Fibroblast of skin of scalp (primary cell): ENCODE data around the gene EMP1.
A peak's percentile ranks its signal among the peaks of the same experiment; 100 is the strongest.

Experiments used
- DNase-seq: peaks from one replicate; pipeline ENCODE4 v3.0.0-alpha.2; 2013

Gene EMP1

GRCh38 chr12:13198241-13198640 is 1.7 kb downstream of the EMP1 start:
- no peak for DNase-seq

GRCh38 chr12:13198876-13199275 is 2.4 kb downstream of the EMP1 start:
- DNase-seq: peak; percentile 69

- DNase-seq: no peak
These were observed 3.1 kb downstream of the EMP1 start for GRCh38 chr12:13199592-13199991.

GRCh38 chr12:13200841-13201240 is 4.3 kb downstream of the EMP1 start:
- no peak for DNase-seq

- peak; percentile 50 for DNase-seq
These were observed 6.8 kb downstream of the EMP1 start for GRCh38 chr12:13203034-13203922.

- DNase-seq: no peak
These were observed 7.9 kb downstream of the EMP1 start for GRCh38 chr12:13204428-13204827.

- peak; percentile 98 for DNase-seq
These were observed 9.5 kb downstream of the EMP1 start for GRCh38 chr12:13205809-13206559.

GRCh38 chr12:13206560-13206897 is 10.0 kb downstream of the EMP1 start:
- DNase-seq: no peak

- DNase-seq: peak; percentile 52
These were observed 12.3 kb downstream of the EMP1 start for GRCh38 chr12:13208533-13209435.

- DNase-seq: no peak
These were observed 13.1 kb downstream of the EMP1 start for GRCh38 chr12:13209436-13210235.

- no peak for DNase-seq
These were observed 14.0 kb downstream of the EMP1 start for GRCh38 chr12:13210236-13211190.

- DNase-seq: no peak
These were observed 14.8 kb downstream of the EMP1 start for GRCh38 chr12:13211191-13211858.

- peak; percentile 78 for DNase-seq
These were observed 15.5 kb downstream of the EMP1 start for GRCh38 chr12:13211859-13212664.

- DNase-seq: no peak
These were observed 18.5 kb downstream of the EMP1 start for GRCh38 chr12:13215056-13215455.

- no peak for DNase-seq
These were observed 22.1 kb downstream of the EMP1 start for GRCh38 chr12:13218641-13219040.

GRCh38 chr12:13219320-13219719 is 22.8 kb downstream of the EMP1 start:
- no peak for DNase-seq

- peak; percentile 56 for DNase-seq
These were observed 24.3 kb downstream of the EMP1 start for GRCh38 chr12:13220838-13221237.

- DNase-seq: no peak
These were observed 25.6 kb downstream of the EMP1 start for GRCh38 chr12:13222076-13222475.

- peak; percentile 86 for DNase-seq
These were observed 26.8 kb downstream of the EMP1 start for GRCh38 chr12:13223179-13223804.
